ENCODE data around the gene LIMK2. TPM values are rescaled to one million over a fixed set of nuclear protein-coding genes. Genes with fewer than 3 reads are reported as not detected.

LIMK2 gene
- total RNA-seq, 1 experiment from 2014 or later = 58.0 TPM

GRCh38 chr22:31262312-31263133 lies 50.4 kb downstream of the LIMK2 start:
- in situ Hi-C loops (cut with HindIII; ENCODE audit: low sequenced_read_pairs) = no loop called here
- DNase-seq (ENCODE audit: low spot score) = no peak

DNA sequence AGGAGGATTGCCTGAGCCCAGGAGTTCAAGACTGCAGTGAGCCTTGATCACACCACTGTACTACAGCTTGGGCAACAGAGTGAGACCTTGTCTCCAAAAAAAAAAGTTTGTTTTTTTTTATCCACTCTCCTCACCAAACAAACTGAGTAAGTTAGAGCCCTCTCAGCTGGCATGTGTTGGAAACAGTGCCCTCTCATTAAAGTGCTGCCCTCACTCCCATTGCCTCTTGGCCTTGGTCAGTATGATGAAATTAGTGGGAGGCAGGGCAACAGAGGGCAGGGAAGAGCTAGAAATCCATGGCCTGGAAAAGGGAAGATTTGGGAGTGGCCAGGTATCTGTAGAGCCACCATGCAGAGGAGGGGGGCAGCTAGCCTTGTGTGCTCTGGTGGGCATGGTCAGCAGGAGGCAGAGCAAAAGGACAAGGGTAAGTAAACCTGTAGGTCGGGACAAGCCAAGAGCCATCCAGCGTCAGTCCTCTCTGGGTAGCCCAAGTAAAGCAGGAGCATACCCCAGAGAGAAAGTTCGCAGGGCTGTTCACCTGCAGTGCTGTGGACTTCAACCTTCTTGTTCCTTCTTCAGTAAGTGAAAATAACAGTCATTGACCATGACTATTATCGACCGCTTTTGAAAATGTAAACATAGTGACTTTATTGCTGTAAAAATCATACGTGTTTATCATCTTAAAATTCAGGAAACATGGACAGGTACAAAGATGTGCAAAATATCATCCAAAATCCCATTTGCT lies 52.0 kb downstream of the LIMK2 start:
- in situ Hi-C loops (cut with HindIII; ENCODE audit: low sequenced_read_pairs) = no loop called here
- DNase-seq (ENCODE audit: low spot score) = no peak

DNA sequence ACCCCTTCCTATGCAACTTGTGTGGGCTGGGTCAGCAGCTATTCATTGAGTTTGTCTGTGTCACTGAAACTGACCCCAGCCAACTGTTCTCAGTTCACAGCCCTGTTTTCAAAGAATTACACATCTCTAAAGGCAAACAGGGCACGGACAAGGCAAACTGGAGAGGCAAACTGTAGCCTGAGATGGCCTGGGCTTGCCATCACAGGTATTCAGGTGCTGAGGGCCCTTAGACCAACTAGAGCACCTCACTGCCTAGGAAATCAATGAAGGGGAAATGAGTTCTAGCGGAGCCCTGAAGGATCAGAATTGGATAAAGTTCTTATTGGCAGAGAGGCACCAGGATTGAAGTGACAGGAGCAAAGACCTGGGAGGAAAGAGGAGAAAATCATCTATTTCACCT lies 56.2 kb downstream of the LIMK2 start:
- in situ Hi-C loops (cut with HindIII; ENCODE audit: low sequenced_read_pairs) = no loop called here
- DNase-seq (ENCODE audit: low spot score) = no peak

DNA sequence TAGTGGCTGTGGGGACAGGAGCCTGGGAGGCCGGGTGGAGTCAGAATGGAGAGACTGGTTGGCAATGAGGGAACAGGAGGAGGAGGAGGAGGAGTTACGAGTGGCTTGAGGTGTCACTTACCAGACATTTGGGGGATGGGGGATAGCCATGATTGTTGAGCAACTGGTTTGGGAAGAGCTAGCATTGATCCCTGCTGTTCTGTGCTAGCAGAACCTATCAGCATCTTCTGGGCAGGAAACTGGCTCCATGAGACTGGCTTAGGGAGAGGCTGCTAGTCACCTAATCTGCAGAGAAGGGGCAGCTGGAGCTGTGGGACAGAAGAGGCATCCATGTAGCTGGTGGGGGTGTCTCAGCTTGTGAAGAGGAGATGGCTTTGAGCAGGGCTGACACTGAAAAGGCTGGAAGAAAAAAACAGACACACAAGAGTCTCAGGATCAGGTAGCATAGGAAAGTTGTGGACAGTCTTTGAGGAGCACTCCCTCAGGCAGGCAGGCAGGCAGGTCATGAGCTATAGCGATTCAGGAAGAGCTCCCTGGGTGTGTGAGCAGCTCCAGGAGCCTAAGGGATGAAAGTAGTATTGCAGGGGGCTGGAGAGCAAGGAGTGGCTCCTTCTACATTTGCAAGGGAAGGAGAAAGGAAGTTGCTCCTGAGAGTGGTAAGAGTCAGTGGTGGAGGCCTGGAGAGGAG lies 57.9 kb downstream of the LIMK2 start:
- DNase-seq (ENCODE audit: low spot score) = no peak
- in situ Hi-C loops (cut with HindIII; ENCODE audit: low sequenced_read_pairs) = no loop called here

GRCh38 chr22:31271026-31271425 lies 58.9 kb downstream of the LIMK2 start:
- in situ Hi-C loops (cut with HindIII; ENCODE audit: low sequenced_read_pairs) = no loop called here
- no peak for DNase-seq (ENCODE audit: low spot score)

GRCh38 chr22:31271485-31271884 lies 59.4 kb downstream of the LIMK2 start:
- in situ Hi-C loops (cut with HindIII; ENCODE audit: low sequenced_read_pairs) = no loop called here
- DNase-seq (ENCODE audit: low spot score) = no peak

DNA sequence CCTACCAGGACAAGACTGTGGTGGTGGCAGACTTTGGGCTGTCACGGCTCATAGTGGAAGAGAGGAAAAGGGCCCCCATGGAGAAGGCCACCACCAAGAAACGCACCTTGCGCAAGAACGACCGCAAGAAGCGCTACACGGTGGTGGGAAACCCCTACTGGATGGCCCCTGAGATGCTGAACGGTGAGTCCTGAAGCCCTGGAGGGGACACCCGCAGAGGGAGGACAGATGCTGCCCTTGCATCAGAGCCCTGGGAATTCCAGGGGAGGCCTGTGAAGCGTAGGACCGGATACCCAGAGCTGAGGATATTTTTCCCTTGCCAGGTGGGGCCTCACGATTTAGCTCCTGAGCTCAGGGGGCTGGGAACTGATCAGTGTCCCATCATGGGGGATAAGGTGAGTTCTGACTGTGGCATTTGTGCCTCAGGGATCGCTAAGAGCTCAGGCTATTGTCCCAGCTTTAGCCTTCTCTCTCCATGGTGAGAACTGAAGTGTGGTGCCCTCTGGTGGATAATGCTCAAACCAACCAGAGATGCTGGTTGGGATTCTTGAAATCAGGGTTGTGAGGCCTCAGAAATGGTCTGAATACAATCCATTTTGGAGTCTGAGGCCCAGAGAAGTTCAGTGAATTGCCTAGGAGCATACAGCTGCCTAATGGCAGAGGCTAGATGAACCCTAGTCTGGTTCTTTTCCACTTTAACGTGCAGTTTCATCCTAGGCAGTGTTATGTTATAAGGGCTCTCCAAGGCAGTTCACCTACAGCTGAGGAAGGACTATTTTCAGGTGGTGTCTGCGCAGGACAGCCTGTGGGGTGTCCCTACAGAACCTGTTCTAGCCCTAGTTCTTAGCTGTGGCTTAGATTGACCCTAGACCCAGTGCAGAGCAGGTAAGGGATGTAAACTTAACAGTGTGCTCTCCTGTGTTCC lies 60.7 kb downstream of the LIMK2 start:
- DNase-seq (ENCODE audit: low spot score) = peak; percentile 82
- in situ Hi-C loops (cut with HindIII; ENCODE audit: low sequenced_read_pairs) = no loop called here

DNA sequence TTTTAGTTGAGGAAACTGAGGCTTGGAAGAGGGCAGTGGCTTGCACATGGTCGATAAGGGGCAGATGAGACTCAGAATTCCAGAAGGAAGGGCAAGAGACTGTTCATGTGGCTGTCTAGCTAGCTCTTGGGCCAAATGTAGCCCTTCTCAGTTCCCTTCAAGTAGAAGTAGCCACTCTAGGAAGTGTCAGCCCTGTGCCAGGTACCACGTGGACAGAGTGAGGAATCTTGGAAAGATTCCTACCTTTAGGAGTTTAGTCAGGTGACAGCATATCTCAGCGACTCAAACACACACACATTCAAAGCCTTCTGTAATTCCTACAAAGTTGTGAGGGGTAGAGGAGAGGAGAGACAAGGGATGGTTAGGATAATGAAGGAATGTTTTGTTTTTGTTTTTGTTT lies 61.9 kb downstream of the LIMK2 start:
- in situ Hi-C loops (cut with HindIII; ENCODE audit: low sequenced_read_pairs) = no loop called here
- DNase-seq (ENCODE audit: low spot score) = no peak

GRCh38 chr22:31275018-31275417 lies 62.9 kb downstream of the LIMK2 start:
- peak; percentile 34 for DNase-seq (ENCODE audit: low spot score)

DNA sequence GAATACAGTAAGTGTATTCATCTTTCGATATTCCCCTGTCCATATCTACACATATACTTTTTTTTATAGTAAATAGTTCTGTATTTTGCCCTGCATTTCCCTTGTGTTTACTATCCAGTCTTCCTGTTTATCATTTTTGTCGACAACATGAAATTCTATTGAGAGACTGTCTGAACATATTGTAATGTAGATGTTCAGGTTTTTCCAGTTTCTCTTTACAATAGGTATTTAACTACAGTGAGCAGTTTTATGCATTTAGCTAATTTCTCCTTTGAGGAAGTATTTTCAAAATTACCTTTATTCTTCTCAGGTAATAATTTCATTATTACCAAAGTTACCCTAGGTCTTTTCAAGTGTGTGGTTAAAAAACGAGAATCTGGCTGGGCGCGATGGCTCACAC lies 63.5 kb downstream of the LIMK2 start:
- DNase-seq (ENCODE audit: low spot score) = no peak
- in situ Hi-C loops (cut with HindIII; ENCODE audit: low sequenced_read_pairs) = no loop called here

More at GRCh38 chr22:31275018-31275417, 62.9 kb downstream of the LIMK2 start:
- in situ Hi-C loops (cut with HindIII; ENCODE audit: low sequenced_read_pairs) = no loop called here

DNA sequence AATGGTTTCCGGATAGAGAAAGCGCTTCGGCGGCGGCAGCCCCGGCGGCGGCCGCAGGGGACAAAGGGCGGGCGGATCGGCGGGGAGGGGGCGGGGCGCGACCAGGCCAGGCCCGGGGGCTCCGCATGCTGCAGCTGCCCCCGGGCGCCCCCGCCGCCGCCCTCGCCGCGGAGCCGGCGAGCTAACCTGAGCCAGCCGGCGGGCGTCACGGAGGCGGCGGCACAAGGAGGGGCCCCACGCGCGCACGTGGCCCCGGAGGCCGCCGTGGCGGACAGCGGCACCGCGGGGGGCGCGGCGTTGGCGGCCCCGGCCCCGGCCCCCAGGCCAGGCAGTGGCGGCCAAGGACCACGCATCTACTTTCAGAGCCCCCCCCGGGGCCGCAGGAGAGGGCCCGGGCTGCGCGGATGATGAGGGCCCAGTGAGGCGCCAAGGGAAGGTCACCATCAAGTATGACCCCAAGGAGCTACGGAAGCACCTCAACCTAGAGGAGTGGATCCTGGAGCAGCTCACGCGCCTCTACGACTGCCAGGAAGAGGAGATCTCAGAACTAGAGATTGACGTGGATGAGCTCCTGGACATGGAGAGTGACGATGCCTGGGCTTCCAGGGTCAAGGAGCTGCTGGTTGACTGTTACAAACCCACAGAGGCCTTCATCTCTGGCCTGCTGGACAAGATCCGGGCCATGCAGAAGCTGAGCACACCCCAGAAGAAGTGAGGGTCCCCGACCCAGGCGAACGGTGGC lies 64.5 kb downstream of the LIMK2 start:
- in situ Hi-C loops (cut with HindIII; ENCODE audit: low sequenced_read_pairs) = no loop called here
- no peak for DNase-seq (ENCODE audit: low spot score)

- no peak for DNase-seq (ENCODE audit: low spot score)
- in situ Hi-C loops (cut with HindIII; ENCODE audit: low sequenced_read_pairs) = no loop called here
Observed at GRCh38 chr22:31277741-31278140, 65.6 kb downstream of the LIMK2 start.

- in situ Hi-C loops (cut with HindIII; ENCODE audit: low sequenced_read_pairs) = no loop called here
- no peak for DNase-seq (ENCODE audit: low spot score)
Observed at GRCh38 chr22:31278151-31278621, 66.1 kb downstream of the LIMK2 start.

DNA sequence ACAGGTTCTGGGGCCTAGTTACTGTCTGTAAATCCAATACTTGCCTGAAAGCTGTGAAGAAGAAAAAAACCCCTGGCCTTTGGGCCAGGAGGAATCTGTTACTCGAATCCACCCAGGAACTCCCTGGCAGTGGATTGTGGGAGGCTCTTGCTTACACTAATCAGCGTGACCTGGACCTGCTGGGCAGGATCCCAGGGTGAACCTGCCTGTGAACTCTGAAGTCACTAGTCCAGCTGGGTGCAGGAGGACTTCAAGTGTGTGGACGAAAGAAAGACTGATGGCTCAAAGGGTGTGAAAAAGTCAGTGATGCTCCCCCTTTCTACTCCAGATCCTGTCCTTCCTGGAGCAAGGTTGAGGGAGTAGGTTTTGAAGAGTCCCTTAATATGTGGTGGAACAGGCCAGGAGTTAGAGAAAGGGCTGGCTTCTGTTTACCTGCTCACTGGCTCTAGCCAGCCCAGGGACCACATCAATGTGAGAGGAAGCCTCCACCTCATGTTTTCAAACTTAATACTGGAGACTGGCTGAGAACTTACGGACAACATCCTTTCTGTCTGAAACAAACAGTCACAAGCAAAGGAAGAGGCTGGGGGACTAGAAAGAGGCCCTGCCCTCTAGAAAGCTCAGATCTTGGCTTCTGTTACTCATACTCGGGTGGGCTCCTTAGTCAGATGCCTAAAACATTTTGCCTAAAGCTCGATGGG lies 66.7 kb downstream of the LIMK2 start:
- in situ Hi-C loops (cut with HindIII; ENCODE audit: low sequenced_read_pairs) = no loop called here
- DNase-seq (ENCODE audit: low spot score) = no peak

GRCh38 chr22:31279327-31279669 lies 67.2 kb downstream of the LIMK2 start:
- in situ Hi-C loops (cut with HindIII; ENCODE audit: low sequenced_read_pairs) = no loop called here
- no peak for DNase-seq (ENCODE audit: low spot score)

DNA sequence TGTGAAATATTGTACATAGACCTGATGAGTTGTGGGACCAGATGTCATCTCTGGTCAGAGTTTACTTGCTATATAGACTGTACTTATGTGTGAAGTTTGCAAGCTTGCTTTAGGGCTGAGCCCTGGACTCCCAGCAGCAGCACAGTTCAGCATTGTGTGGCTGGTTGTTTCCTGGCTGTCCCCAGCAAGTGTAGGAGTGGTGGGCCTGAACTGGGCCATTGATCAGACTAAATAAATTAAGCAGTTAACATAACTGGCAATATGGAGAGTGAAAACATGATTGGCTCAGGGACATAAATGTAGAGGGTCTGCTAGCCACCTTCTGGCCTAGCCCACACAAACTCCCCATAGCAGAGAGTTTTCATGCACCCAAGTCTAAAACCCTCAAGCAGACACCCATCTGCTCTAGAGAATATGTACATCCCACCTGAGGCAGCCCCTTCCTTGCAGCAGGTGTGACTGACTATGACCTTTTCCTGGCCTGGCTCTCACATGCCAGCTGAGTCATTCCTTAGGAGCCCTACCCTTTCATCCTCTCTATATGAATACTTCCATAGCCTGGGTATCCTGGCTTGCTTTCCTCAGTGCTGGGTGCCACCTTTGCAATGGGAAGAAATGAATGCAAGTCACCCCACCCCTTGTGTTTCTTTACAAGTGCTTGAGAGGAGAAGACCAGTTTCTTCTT lies 67.9 kb downstream of the LIMK2 start:
- in situ Hi-C loops (cut with HindIII; ENCODE audit: low sequenced_read_pairs) = no loop called here
- no peak for DNase-seq (ENCODE audit: low spot score)

GRCh38 chr22:31281733-31282132 lies 69.6 kb downstream of the LIMK2 start:
- in situ Hi-C loops (cut with HindIII; ENCODE audit: low sequenced_read_pairs) = no loop called here
- peak; percentile 43 for DNase-seq (ENCODE audit: low spot score)
